Smooth muscle cell (in vitro differentiated cells): Measurements from ENCODE around the gene AMER1. TPM values are rescaled to one million over a fixed set of nuclear protein-coding genes. Genes with fewer than 3 reads are reported as not detected.

Experiments used
- DNase-seq: peaks from one replicate; lab custom pipeline; 2025; ENCODE audit not compliant: unreplicated experiment; lab: John Stamatoyannopoulos, UW
- H2AFZ ChIP-seq: fragments of 200-600 bp; sonication (generic); 2 replicates; pipeline ENCODE4 v1.6.0; 2016; ENCODE audit warnings: antibody characterized with exemption, low read depth, mild to moderate bottlenecking
- H3F3A ChIP-seq: fragments of 200-600 bp; sonication (generic); 2 replicates; pipeline ENCODE4 v1.6.0; 2017; ENCODE audit warnings: antibody characterized with exemption, low read depth
- H3K27ac ChIP-seq: fragments of 200-600 bp; sonication (generic); 2 replicates; pipeline ENCODE4 v1.5.1; 2016; ENCODE audit warnings: low read depth, mild to moderate bottlenecking
- H3K27me3 ChIP-seq: fragments of 200-600 bp; sonication (generic); 2 replicates; pipeline ENCODE4 v1.6.1; 2016; ENCODE audit warnings: low read depth, mild to moderate bottlenecking
- H3K36me3 ChIP-seq: fragments of 200-600 bp; sonication (generic); 2 replicates; pipeline ENCODE4 v1.5.1; 2016; ENCODE audit warnings: low read depth
- H3K4me1 ChIP-seq: fragments of 200-600 bp; sonication (generic); 2 replicates; pipeline ENCODE4 v1.5.1; 2016; ENCODE audit warnings: low read depth
- H3K4me2 ChIP-seq: fragments of 200-600 bp; sonication (generic); 2 replicates; pipeline ENCODE4 v1.6.0; 2016; ENCODE audit warnings: mild to moderate bottlenecking
- H3K4me3 ChIP-seq: fragments of 200-600 bp; sonication (generic); 2 replicates; pipeline ENCODE4 v1.5.1; 2016; ENCODE audit warnings: mild to moderate bottlenecking
- H3K79me2 ChIP-seq: fragments of 200-600 bp; sonication (generic); 2 replicates; pipeline ENCODE4 v1.6.0; 2016; ENCODE audit warnings: low read depth, mild to moderate bottlenecking
- H3K9ac ChIP-seq: fragments of 200-600 bp; sonication (generic); 2 replicates; pipeline ENCODE4 v1.6.0; 2016; ENCODE audit warnings: low read depth
- H3K9me3 ChIP-seq: fragments of 200-600 bp; sonication (generic); replicated peaks from 2 replicates; pipeline ENCODE4 v1.5.1; 2016; ENCODE audit warnings: low read depth
- H4K20me1 ChIP-seq: fragments of 200-600 bp; sonication (generic); 2 replicates; pipeline ENCODE4 v1.6.0; 2016; ENCODE audit warnings: low read depth
- WGBS: methylation state at CpG from one replicate; pipeline ENCODE4 v1.1.7; 2016; ENCODE audit warnings: low lambda C conversion rate; 5-methylcytosine and 5-hydroxymethylcytosine counted together
- polyA plus RNA-seq: library from polyadenylated mRNA; unstranded; fragments of >200 nt; fragmentation: Nextera tagmentation; extraction: Ambion mirVana; gene quantifications from 2 replicates; pipeline ENCODE4 v1.2.1, GENCODE V29; 2016
- small RNA-seq: library from RNA; depleted of rRNA; stranded (forward); fragments of <200 nt; gene quantifications from one replicate; pipeline ENCODE3, GENCODE V24; 2014
- total RNA-seq: library from RNA; depleted of rRNA; stranded (reverse); fragments of >200 nt; gene quantifications from 2 replicates; pipeline ENCODE4 v1.2.3, GENCODE V29; 2014
- TF ChIP-seq, protein P1 (sequence below): fragments of 200-600 bp; sonication (generic); IDR thresholded peaks from 2 replicates; pipeline ENCODE4 v1.5.1; 2017; ENCODE audit warnings: borderline replicate concordance, mild to moderate bottlenecking, antibody characterized with exemption; ENCODE audit not compliant: insufficient read depth, poor library complexity, severe bottlenecking

Gene AMER1
- total and polyA plus RNA-seq, 2 experiments from 2014 or later, result 0.16 to 5.5 TPM

- WGBS, result 58% methylated on average over 2 of the region's 2 CpGs
- no peak overlapping the region for H2AFZ ChIP-seq
- H3F3A ChIP-seq, result no peaks in the 10 kb centered on the region
- no peaks in the 10 kb centered on the region for H3K36me3 ChIP-seq
- no peak for DNase-seq
- H3K4me3 ChIP-seq, result no peak overlapping the region
- H3K9ac ChIP-seq, result no peak overlapping the region
- H3K27me3 ChIP-seq, result no peaks in the 10 kb centered on the region
- TF ChIP-seq, protein P1, sequence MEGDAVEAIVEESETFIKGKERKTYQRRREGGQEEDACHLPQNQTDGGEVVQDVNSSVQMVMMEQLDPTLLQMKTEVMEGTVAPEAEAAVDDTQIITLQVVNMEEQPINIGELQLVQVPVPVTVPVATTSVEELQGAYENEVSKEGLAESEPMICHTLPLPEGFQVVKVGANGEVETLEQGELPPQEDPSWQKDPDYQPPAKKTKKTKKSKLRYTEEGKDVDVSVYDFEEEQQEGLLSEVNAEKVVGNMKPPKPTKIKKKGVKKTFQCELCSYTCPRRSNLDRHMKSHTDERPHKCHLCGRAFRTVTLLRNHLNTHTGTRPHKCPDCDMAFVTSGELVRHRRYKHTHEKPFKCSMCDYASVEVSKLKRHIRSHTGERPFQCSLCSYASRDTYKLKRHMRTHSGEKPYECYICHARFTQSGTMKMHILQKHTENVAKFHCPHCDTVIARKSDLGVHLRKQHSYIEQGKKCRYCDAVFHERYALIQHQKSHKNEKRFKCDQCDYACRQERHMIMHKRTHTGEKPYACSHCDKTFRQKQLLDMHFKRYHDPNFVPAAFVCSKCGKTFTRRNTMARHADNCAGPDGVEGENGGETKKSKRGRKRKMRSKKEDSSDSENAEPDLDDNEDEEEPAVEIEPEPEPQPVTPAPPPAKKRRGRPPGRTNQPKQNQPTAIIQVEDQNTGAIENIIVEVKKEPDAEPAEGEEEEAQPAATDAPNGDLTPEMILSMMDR, result no peak
- H3K27ac ChIP-seq, result no peak overlapping the region
- H3K79me2 ChIP-seq, result no peaks in the 10 kb centered on the region
- H3K9me3 ChIP-seq, result no peaks in the 10 kb centered on the region
- no peak overlapping the region for H3K4me2 ChIP-seq
- H4K20me1 ChIP-seq, result no peaks in the 10 kb centered on the region
- H3K4me1 ChIP-seq, result no peaks in the 10 kb centered on the region
Observed at GRCh38 chrX:64150775-64151174, 54.7 kb downstream of the AMER1 start.

Small RNA genes lying within 50 kb of the gene (small RNA-seq; reads per million reads assigned to genes)
- not detected for gene RN7SL799P

Other genes starting within 250 kb of the AMER1 start
- not detected in 2 replicates for gene ASB12, start 24.9 kb upstream of the AMER1 start, total RNA-seq
- not detected in 2 replicates for gene ASB12, start 24.9 kb upstream of the AMER1 start, polyA plus RNA-seq
- gene MTMR8, start 189.7 kb upstream of the AMER1 start, total RNA-seq, result 0.58 TPM in 1 of 2 replicates, not detected in the other
- 0.43 TPM in 1 of 2 replicates, not detected in the other for gene MTMR8, start 189.7 kb upstream of the AMER1 start, polyA plus RNA-seq